A549 (cell line): ENCODE measurements around the gene UVRAG. TPM values are rescaled to one million over a fixed set of nuclear protein-coding genes. Genes with fewer than 3 reads are reported as not detected.

Source experiments
- ATAC-seq, 2 experiments: fragments of 200-7000 bp in 1 of 2; fragments of >200 bp in 1 of 2; cut with Nextera tagmentation in 1 of 2; cut with Tn5 transposase in 1 of 2; 3 replicates each; pipeline versions ENCODE4 v1.8.0 to v1.9.1; 2018 to 2020; ENCODE audit warnings: mild to moderate bottlenecking in 1 of 2, moderate library complexity in 1 of 2
- CTCF ChIA-PET: fragments of 300-600 bp; sonication (Branson Sonifier 250); formaldehyde crosslinking; extraction: SDS; loops from one replicate; lab custom pipeline; 2021; ENCODE audit warnings: antibody characterized with exemption, inconsistent platforms; lab: Yijun Ruan, JAX
- POLR2A ChIA-PET: fragments of 350-600 bp; formaldehyde crosslinking; extraction: SDS; loops from one replicate; lab custom pipeline; 2021; ENCODE audit warnings: antibody characterized with exemption, inconsistent platforms; lab: Yijun Ruan, JAX
- DNase-seq, 2 experiments: peaks; one replicate each; pipeline versions ENCODE4 v3.0.0 to v3.0.0-alpha.2; 2011 to 2016; ENCODE audit warnings: low read depth in 1 of 2, low spot score in 1 of 2
- FAIRE-seq: peaks from 2 replicates; lab custom pipeline; 2011; peaks lifted over from hg19 to GRCh38; lab: Jason Lieb, UNC
- H3K27ac ChIP-seq, 2 experiments: fragments of >200 bp; sonication (Bioruptor Twin); formaldehyde crosslinking; 3 replicates each; pipeline ENCODE4 v1.5.1; 2016 to 2017
- H3K4me1 ChIP-seq: fragments of >200 bp; sonication (Bioruptor Twin); formaldehyde crosslinking; 3 replicates; pipeline ENCODE4 v1.6.1; 2016
- H3K4me2 ChIP-seq: fragments of >200 bp; sonication (Bioruptor Twin); formaldehyde crosslinking; 3 replicates; pipeline ENCODE4 v1.6.1; 2016
- H3K4me3 ChIP-seq: fragments of >200 bp; sonication (Bioruptor Twin); formaldehyde crosslinking; 3 replicates; pipeline ENCODE4 v1.5.1; 2016
- H3K9me3 ChIP-seq: fragments of >200 bp; sonication (Bioruptor Twin); formaldehyde crosslinking; 3 replicates; pipeline ENCODE4 v1.6.1; 2016
- BHLHE40 ChIP-seq: IDR thresholded peaks from 2 replicates; pipeline ENCODE4 v1.6.1; 2012; ENCODE audit warnings: low read depth, low read length, inconsistent platforms
- CBX2 ChIP-seq: fragments of 200-600 bp; sonication (generic); IDR thresholded peaks from 2 replicates; pipeline ENCODE4 v1.6.1; 2016; ENCODE audit warnings: low read depth, mild to moderate bottlenecking, borderline replicate concordance
- CBX8 ChIP-seq: fragments of 200-600 bp; sonication (generic); IDR thresholded peaks from 2 replicates; pipeline ENCODE4 v1.6.1; 2016
- EHF ChIP-seq: fragments of 250-450 bp; sonication (Bioruptor Pico); IDR thresholded peaks from 2 replicates; pipeline ENCODE4 v1.5.0; 2020; ENCODE audit warnings: mild to moderate bottlenecking
- HDAC2 ChIP-seq: fragments of 200-600 bp; sonication (generic); IDR thresholded peaks from 2 replicates; pipeline ENCODE4 v1.6.1; 2016
- HEYL ChIP-seq: fragments of 250-450 bp; sonication (Bioruptor Pico); IDR thresholded peaks from 2 replicates; pipeline ENCODE4 v1.8.0; 2021; ENCODE audit warnings: mild to moderate bottlenecking, moderate library complexity
- HOXB13 ChIP-seq: fragments of 250-450 bp; sonication (Bioruptor Pico); IDR thresholded peaks from 2 replicates; pipeline ENCODE4 v1.5.0; 2020; ENCODE audit warnings: low read depth, mild to moderate bottlenecking, moderate library complexity
- HOXB5 ChIP-seq: fragments of 250-450 bp; sonication (Bioruptor Pico); IDR thresholded peaks from 2 replicates; pipeline ENCODE4 v1.5.0; 2020; ENCODE audit warnings: mild to moderate bottlenecking, moderate library complexity
- JUN ChIP-seq, 2 experiments: fragments of >200 bp; sonication (Bioruptor Twin); formaldehyde crosslinking; IDR thresholded peaks; 2 replicates in 1 of 2; 3 replicates in 1 of 2; pipeline ENCODE4 v1.6.1; 2016 to 2017
- MAFK ChIP-seq: fragments of 450-650 bp; IDR thresholded peaks from 2 replicates; pipeline ENCODE4 v1.6.1; 2014; ENCODE audit not compliant: partially characterized antibody
- MYC ChIP-seq: IDR thresholded peaks from 2 replicates; pipeline ENCODE4 v1.6.1; 2012; ENCODE audit warnings: mild to moderate bottlenecking, inconsistent platforms, low read length, improper control_type of control experiment, borderline replicate concordance
- POLR2A ChIP-seq: IDR thresholded peaks from 2 replicates; pipeline ENCODE4 v1.6.1; 2012; ENCODE audit warnings: mild to moderate bottlenecking, low read length
- RAD21 ChIP-seq, 2 experiments: fragments of >200 bp in 1 of 2; sonication (Bioruptor Twin) in 1 of 2; formaldehyde crosslinking in 1 of 2; IDR thresholded peaks in 1 of 2; conservative IDR thresholded peaks in 1 of 2; 2 replicates in 1 of 2; 3 replicates in 1 of 2; pipeline ENCODE4 v1.6.1; 2012 to 2018; ENCODE audit warnings: inconsistent platforms in 1 of 2
- RNF2 ChIP-seq: fragments of 200-600 bp; sonication (generic); IDR thresholded peaks from 2 replicates; pipeline ENCODE4 v1.6.1; 2016; ENCODE audit warnings: low read depth, mild to moderate bottlenecking, antibody characterized with exemption, moderate library complexity, borderline replicate concordance
- TP53 ChIP-seq: fragments of 250-450 bp; sonication (Bioruptor Pico); IDR thresholded peaks from 2 replicates; pipeline ENCODE4 v1.5.0; 2021; ENCODE audit warnings: mild to moderate bottlenecking, moderate library complexity
- ZFP36 ChIP-seq: fragments of 450-650 bp; IDR thresholded peaks from 2 replicates; pipeline ENCODE4 v1.6.1; 2014; ENCODE audit warnings: borderline replicate concordance; ENCODE audit not compliant: partially characterized antibody
- whole genome bisulfite sequencing: methylation state at CpG from one replicate; pipeline ENCODE4 v1.1.6; 2017; ENCODE audit errors: missing lambda C conversion rate; 5-methylcytosine and 5-hydroxymethylcytosine counted together
- polyA plus RNA-seq, 4 experiments: library from polyadenylated mRNA; depleted of rRNA in 3 of 4; stranded (reverse); fragments of >200 nt; fragmentation: RNase III in 1 of 4; extraction: RNeasy Plus Mini Kit Qiagen cat#74134 plus additional on column Dnase treatment in 1 of 4; gene quantifications; 2 replicates in 3 of 4; 3 replicates in 1 of 4; pipeline ENCODE4 v1.2.3, GENCODE V29; 2011 to 2017
- TF ChIP-seq, protein P1 (sequence below): fragments of >200 bp; sonication (Bioruptor Twin); formaldehyde crosslinking; IDR thresholded peaks from 3 replicates; pipeline ENCODE4 v1.6.1; 2016
- TF ChIP-seq, protein P2 (sequence below): fragments of >200 bp; sonication (Bioruptor Twin); formaldehyde crosslinking; IDR thresholded peaks from 2 replicates; pipeline ENCODE4 v1.6.1; 2016
- TF ChIP-seq, protein P3 (sequence below): IDR thresholded peaks from 2 replicates; pipeline ENCODE4 v1.6.1; 2012
- TF ChIP-seq, protein P4 (sequence below): IDR thresholded peaks from 2 replicates; pipeline ENCODE4 v1.6.1; 2012; ENCODE audit warnings: low read depth, borderline replicate concordance
- TF ChIP-seq, protein P5 (sequence below): IDR thresholded peaks from 2 replicates; pipeline ENCODE4 v1.6.1; 2012
- TF ChIP-seq, protein P6 (sequence below): fragments of 150-350 bp; IDR thresholded peaks from 2 replicates; pipeline ENCODE4 v1.6.1; 2014; ENCODE audit warnings: low read depth, mild to moderate bottlenecking, low read length
- TF ChIP-seq, protein P7 (sequence below): fragments of 250-450 bp; sonication (Bioruptor Pico); IDR thresholded peaks from 2 replicates; pipeline ENCODE4 v1.5.0; 2021; ENCODE audit warnings: mild to moderate bottlenecking, moderate library complexity, borderline replicate concordance

The UVRAG gene
- polyA plus RNA-seq, 2 of the 4 experiments (the other 2 are of a cell fraction): 6.1 to 14.1 TPM

DNA sequence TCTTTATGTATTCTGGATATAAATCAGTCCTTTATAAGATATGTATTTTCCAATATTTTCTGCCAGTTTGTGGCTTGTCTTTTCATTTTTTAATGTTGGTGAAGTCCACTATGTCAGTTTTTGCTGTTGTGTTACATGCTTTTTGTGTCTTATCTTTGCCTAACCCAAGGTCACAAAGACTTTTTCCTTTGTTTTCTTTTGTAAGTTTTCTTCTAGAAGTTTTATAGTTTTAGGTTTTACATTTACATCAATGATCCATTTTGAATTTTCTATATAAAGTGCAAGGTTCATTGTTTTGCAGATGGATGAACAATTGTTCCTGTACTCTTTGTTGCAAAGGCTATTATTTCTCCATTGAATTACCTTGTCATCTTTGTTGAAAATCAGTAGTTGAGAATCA lies 69.3 kb downstream of the UVRAG start:
- no peaks in the 10 kb centered on the region for H3K9me3 ChIP-seq
- DNase-seq (no peak), FAIRE-seq (no peak), ATAC-seq (no peak)
- H3K4me3 ChIP-seq: no peak overlapping the region
- H3K4me1 ChIP-seq: no peaks in the 10 kb centered on the region
- H3K4me2 ChIP-seq: no peak overlapping the region
- TF ChIP-seq, protein P1, sequence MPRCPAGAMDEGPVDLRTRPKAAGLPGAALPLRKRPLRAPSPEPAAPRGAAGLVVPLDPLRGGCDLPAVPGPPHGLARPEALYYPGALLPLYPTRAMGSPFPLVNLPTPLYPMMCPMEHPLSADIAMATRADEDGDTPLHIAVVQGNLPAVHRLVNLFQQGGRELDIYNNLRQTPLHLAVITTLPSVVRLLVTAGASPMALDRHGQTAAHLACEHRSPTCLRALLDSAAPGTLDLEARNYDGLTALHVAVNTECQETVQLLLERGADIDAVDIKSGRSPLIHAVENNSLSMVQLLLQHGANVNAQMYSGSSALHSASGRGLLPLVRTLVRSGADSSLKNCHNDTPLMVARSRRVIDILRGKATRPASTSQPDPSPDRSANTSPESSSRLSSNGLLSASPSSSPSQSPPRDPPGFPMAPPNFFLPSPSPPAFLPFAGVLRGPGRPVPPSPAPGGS: no peak
- TF ChIP-seq, protein P2, sequence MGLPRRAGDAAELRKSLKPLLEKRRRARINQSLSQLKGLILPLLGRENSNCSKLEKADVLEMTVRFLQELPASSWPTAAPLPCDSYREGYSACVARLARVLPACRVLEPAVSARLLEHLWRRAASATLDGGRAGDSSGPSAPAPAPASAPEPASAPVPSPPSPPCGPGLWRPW: no peak
- TF ChIP-seq, protein P3, sequence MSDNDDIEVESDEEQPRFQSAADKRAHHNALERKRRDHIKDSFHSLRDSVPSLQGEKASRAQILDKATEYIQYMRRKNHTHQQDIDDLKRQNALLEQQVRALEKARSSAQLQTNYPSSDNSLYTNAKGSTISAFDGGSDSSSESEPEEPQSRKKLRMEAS: no peak
- TF ChIP-seq ZFP36 (no peak), HEYL (CRISPR knock-in tag) (no peak), POLR2A (no peak), CBX8 (no peak), HDAC2 (no peak), EHF (CRISPR knock-in tag) (no peak), CBX2 (no peak), BHLHE40 (no peak), RAD21 (conservative IDR thresholded peaks at IDR 0.05 in 1 of 2, IDR thresholded peaks at IDR 0.05 in 1 of 2) (no peak), JUN (IDR thresholded peaks at IDR 0.05) (no peak), HOXB13 (CRISPR knock-in tag) (no peak), TP53 (CRISPR knock-in tag) (no peak)
- TF ChIP-seq, protein P4, sequence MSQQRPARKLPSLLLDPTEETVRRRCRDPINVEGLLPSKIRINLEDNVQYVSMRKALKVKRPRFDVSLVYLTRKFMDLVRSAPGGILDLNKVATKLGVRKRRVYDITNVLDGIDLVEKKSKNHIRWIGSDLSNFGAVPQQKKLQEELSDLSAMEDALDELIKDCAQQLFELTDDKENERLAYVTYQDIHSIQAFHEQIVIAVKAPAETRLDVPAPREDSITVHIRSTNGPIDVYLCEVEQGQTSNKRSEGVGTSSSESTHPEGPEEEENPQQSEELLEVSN: no peak
- TF ChIP-seq, protein P5, sequence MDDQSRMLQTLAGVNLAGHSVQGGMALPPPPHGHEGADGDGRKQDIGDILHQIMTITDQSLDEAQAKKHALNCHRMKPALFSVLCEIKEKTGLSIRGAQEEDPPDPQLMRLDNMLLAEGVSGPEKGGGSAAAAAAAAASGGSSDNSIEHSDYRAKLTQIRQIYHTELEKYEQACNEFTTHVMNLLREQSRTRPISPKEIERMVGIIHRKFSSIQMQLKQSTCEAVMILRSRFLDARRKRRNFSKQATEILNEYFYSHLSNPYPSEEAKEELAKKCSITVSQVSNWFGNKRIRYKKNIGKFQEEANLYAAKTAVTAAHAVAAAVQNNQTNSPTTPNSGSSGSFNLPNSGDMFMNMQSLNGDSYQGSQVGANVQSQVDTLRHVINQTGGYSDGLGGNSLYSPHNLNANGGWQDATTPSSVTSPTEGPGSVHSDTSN: no peak
- TF ChIP-seq, protein P6, sequence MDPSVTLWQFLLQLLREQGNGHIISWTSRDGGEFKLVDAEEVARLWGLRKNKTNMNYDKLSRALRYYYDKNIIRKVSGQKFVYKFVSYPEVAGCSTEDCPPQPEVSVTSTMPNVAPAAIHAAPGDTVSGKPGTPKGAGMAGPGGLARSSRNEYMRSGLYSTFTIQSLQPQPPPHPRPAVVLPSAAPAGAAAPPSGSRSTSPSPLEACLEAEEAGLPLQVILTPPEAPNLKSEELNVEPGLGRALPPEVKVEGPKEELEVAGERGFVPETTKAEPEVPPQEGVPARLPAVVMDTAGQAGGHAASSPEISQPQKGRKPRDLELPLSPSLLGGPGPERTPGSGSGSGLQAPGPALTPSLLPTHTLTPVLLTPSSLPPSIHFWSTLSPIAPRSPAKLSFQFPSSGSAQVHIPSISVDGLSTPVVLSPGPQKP: no peak
- no peak overlapping the region for H3K27ac ChIP-seq
- ChIA-PET POLR2A (no interaction called here), CTCF (interaction anchor here (1.2 kb wide), 1 partner anchor 16 kb away, joined by 3 read pairs; no protein-coding TSS in a partner anchor)

DNA sequence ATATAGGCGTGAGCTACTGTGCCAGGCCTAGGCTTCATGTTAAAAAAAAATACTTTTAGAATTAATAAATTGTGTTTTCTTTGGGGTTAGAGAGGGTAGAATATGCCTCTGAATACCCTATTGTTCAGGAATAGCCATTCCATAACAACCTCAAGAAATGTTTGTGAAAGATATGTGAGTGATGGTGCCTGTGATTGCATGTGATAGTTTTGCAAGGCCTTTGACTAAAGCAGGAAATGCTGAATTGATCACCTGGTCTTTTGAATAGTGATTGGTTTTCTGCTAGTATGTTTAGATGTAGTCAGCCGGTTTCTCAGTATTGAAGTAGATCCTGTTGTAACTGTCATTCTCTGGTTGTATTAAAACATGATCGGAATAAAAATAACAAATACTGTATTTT lies 73.4 kb downstream of the UVRAG start:
- Histone ChIP-seq H3K4me2 (no peak overlapping the region), H3K27ac (no peak overlapping the region), H3K4me3 (no peak overlapping the region), H3K4me1 (no peaks in the 10 kb centered on the region), H3K9me3 (no peaks in the 10 kb centered on the region)
- FAIRE-seq (no peak), ATAC-seq (no peak), DNase-seq (no peak)
- WGBS: 95% methylated on average over 3 of the region's 3 CpGs
- ChIA-PET CTCF (no interaction called here), POLR2A (no interaction called here)
- TF ChIP-seq, protein P7, sequence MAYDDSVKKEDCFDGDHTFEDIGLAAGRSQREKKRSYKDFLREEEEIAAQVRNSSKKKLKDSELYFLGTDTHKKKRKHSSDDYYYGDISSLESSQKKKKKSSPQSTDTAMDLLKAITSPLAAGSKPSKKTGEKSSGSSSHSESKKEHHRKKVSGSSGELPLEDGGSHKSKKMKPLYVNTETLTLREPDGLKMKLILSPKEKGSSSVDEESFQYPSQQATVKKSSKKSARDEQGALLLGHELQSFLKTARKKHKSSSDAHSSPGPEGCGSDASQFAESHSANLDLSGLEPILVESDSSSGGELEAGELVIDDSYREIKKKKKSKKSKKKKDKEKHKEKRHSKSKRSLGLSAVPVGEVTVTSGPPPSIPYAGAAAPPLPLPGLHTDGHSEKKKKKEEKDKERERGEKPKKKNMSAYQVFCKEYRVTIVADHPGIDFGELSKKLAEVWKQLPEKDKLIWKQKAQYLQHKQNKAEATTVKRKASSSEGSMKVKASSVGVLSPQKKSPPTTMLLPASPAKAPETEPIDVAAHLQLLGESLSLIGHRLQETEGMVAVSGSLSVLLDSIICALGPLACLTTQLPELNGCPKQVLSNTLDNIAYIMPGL (CRISPR knock-in tag): no peak
- TF ChIP-seq MYC: no peak
- TF ChIP-seq, protein P2: no peak
- no peak for TF ChIP-seq MAFK
- no peak for TF ChIP-seq HOXB13 (CRISPR knock-in tag)
- no peak for TF ChIP-seq HOXB5 (CRISPR knock-in tag)
- no peak for TF ChIP-seq RNF2
